Kidney (tissue), 14 donors: ENCODE data around the gene METTL27. TPM values are rescaled to one million over a fixed set of nuclear protein-coding genes. Genes with fewer than 3 reads are reported as not detected.

Source experiments
- DNase-seq, 5 donors: peaks; one replicate each; pipeline ENCODE4 v3.0.0-alpha.2; 2013 to 2020
- FAIRE-seq: peaks from 2 replicates; lab custom pipeline; 2012; peaks lifted over from hg19 to GRCh38; lab: Jason Lieb, UNC
- H3K27ac ChIP-seq, 2 donors: one replicate each; pipeline ENCODE4 v1.7.0; 2013; ENCODE audit warnings: low read depth in 2 of 2, low read length in 2 of 2, inconsistent platforms in 1 of 2
- H3K27me3 ChIP-seq: one replicate; pipeline ENCODE4 v1.7.1; 2013; ENCODE audit warnings: low read length, inconsistent platforms; ENCODE audit not compliant: control insufficient read depth, insufficient read depth
- H3K36me3 ChIP-seq, 3 donors: one replicate each; pipeline versions ENCODE4 v1.7.0 to v1.7.1; 2013; ENCODE audit warnings: low read length in 3 of 3, control low read depth in 1 of 3, inconsistent platforms in 1 of 3; ENCODE audit not compliant: insufficient read depth in 3 of 3, control insufficient read depth in 2 of 3
- H3K4me1 ChIP-seq, 3 donors: one replicate each; pipeline versions ENCODE4 v1.7.0 to v1.7.1; 2013; ENCODE audit warnings: low read length in 3 of 3, inconsistent platforms in 1 of 3, low read depth in 1 of 3; ENCODE audit not compliant: control insufficient read depth in 2 of 3, insufficient read depth in 2 of 3
- H3K4me3 ChIP-seq, 3 donors: one replicate each; pipeline versions ENCODE4 v1.7.0 to v1.8.1; 2013; ENCODE audit warnings: low read length in 3 of 3, control low read depth in 1 of 3, inconsistent platforms in 1 of 3
- H3K9ac ChIP-seq, 3 donors: one replicate each; pipeline versions ENCODE4 v1.7.0 to v1.7.1; 2013; ENCODE audit warnings: low read length in 3 of 3, control low read depth in 1 of 3, inconsistent platforms in 1 of 3
- H3K9me3 ChIP-seq, 3 donors: one replicate each; pipeline versions ENCODE4 v1.7.0 to v1.7.1; 2013; ENCODE audit warnings: low read length in 3 of 3, control low read depth in 1 of 3, inconsistent platforms in 1 of 3; ENCODE audit not compliant: control insufficient read depth in 2 of 3, insufficient read depth in 1 of 3
- intact Hi-C: fragments of 100-400 bp; cut with DNase I; formaldehyde crosslinking; loops from one replicate; pipeline ENCODE4 v1.11.1; 2022
- polyA plus RNA-seq: library from polyadenylated mRNA; stranded (reverse); fragments of 350-450 nt; fragmentation: Illumina TruSeq; extraction: RNeasy Lipid Tissue Mini Kit (QIAGEN cat#74804); gene quantifications from one replicate; pipeline ENCODE4 v1.2.3, GENCODE V29; 2014; ENCODE audit warnings: low read depth, low replicate concordance; ENCODE audit not compliant: insufficient read depth
- total RNA-seq: library from RNA; stranded (reverse); fragmentation: NEBNext Ultra II Directional; extraction: Animal tissue kit (Norgen Biotek cat#: 25700); gene quantifications from one replicate; pipeline ENCODE4 v1.2.1, GENCODE V29; 2021
- TF ChIP-seq, protein P1 (sequence below): IDR thresholded peaks from 3 replicates; pipeline ENCODE4 v1.5.1; 2012; ENCODE audit warnings: mild to moderate bottlenecking, moderate library complexity, borderline replicate concordance; ENCODE audit not compliant: insufficient read depth; ENCODE audit errors: extremely low read depth
- donor health status: control.
- donor health status: control.
- donor health status: control.
- donor health status: control.
- donor health status: control.
- donor health status: DM: yes; HTN: yes; CAD: no.
- donor health status: Normal renal cell carcinoma (clear cell type).

METTL27 gene
- total and polyA plus RNA-seq, 2 donors from 2014 or later = 12.9 to 19.3 TPM

DNA sequence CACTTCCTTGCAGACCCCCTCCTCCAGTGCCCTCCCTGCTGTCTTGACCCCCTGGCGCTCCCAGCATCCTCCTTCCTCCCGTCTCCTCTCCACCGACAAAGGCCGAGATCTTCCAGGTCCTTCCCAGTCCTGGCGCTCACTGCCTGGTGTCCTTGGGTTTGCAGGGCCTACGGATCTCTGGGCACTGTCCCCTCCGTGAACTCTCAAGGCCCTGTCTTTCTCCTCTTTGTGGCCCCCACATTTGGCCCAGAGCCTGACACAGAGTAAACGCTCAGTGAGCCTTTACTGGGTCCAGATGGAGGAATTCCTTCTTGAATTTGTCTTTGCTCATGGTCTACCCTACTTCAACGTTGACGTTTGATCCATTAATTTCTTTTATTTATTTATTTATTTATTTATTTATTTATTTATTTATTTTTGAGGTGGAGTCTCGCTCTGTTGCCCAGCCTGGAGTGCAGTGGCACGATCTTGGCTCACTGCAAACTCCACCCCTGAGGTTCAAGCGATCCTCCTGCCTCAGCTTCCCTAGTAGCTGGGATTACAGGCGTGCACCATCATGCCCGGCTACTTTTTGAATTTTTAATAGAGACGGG is 48.3 kb upstream of the METTL27 start:
- no peak overlapping the region for H3K4me3 ChIP-seq
- TF ChIP-seq, protein P1, sequence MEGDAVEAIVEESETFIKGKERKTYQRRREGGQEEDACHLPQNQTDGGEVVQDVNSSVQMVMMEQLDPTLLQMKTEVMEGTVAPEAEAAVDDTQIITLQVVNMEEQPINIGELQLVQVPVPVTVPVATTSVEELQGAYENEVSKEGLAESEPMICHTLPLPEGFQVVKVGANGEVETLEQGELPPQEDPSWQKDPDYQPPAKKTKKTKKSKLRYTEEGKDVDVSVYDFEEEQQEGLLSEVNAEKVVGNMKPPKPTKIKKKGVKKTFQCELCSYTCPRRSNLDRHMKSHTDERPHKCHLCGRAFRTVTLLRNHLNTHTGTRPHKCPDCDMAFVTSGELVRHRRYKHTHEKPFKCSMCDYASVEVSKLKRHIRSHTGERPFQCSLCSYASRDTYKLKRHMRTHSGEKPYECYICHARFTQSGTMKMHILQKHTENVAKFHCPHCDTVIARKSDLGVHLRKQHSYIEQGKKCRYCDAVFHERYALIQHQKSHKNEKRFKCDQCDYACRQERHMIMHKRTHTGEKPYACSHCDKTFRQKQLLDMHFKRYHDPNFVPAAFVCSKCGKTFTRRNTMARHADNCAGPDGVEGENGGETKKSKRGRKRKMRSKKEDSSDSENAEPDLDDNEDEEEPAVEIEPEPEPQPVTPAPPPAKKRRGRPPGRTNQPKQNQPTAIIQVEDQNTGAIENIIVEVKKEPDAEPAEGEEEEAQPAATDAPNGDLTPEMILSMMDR = no peak
- FAIRE-seq (no peak), DNase-seq (peak in 1 of 5 donors; percentile 54)
- no peak overlapping the region for H3K27ac ChIP-seq
- H3K27me3 ChIP-seq = no peaks in the 10 kb centered on the region
- H3K9me3 ChIP-seq = peaks cover 0 to under 1% (median 0%) of the 10 kb centered on the region in 3 donors
- H3K9ac ChIP-seq = no peak overlapping the region
- H3K4me1 ChIP-seq = peaks cover 0 to 3% (median 0%) of the 10 kb centered on the region in 3 donors
- intact Hi-C loops = no loop called here
- H3K36me3 ChIP-seq = no peaks in the 10 kb centered on the region

DNA sequence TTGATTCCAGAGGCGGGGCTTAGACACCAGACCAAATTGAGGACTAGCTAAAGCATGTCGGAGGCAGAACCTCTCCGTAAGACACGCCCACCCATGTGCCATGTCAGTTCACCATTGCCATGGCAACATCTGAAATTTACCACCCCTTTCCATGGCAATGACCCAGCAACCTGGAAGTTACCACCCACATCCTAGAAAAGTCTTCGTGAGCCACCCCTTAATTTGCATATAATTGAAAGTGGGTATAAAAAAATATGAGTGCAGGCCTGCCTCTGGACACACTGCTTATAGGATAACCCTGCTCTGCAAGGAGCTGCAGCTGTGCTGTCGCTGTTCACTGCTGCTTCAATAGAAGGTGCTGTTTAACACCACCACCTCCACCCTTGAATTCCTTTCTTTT is 46.6 kb upstream of the METTL27 start:
- H3K4me1 ChIP-seq = no peaks in the 10 kb centered on the region
- DNase-seq (peak in 1 of 5 donors; percentile 33), FAIRE-seq (no peak)
- H3K27me3 ChIP-seq = no peaks in the 10 kb centered on the region
- H3K9ac ChIP-seq = no peak overlapping the region
- H3K4me3 ChIP-seq = no peak overlapping the region
- intact Hi-C loops = no loop called here
- TF ChIP-seq, protein P1 = no peak
- no peak overlapping the region for H3K27ac ChIP-seq
- H3K36me3 ChIP-seq = no peaks in the 10 kb centered on the region
- no peaks in the 10 kb centered on the region for H3K9me3 ChIP-seq

DNA sequence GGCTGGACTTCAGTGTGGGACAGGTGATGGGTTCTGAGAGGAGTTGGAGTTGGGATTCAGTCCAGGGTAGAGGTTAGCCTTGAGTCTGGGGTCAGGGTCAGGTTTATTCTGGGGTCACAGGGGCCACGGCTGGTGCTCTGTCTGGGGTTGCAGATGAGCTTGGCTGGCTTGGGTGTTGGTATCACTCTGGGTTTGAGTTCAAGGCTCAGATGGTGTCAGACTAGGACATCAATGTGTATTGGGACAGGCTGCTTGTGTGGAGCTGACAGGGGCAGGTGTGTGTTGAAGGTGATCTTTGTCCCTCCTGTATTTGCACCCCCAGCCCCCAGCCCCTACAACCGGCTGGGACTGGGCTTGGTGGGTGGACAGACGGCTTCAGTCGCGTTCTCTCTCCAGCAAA is 45.4 kb upstream of the METTL27 start:
- no peak for FAIRE-seq

More for the DNA sequence above, 45.4 kb upstream of the METTL27 start:
- no peak for DNase-seq
- no peaks in the 10 kb centered on the region for H3K36me3 ChIP-seq
- H3K27me3 ChIP-seq = no peaks in the 10 kb centered on the region
- H3K9me3 ChIP-seq = no peaks in the 10 kb centered on the region
- H3K9ac ChIP-seq = no peak overlapping the region
- TF ChIP-seq, protein P1 = no peak
- H3K4me3 ChIP-seq = no peak overlapping the region
- no peak overlapping the region for H3K27ac ChIP-seq
- intact Hi-C loops = no loop called here
- H3K4me1 ChIP-seq = no peaks in the 10 kb centered on the region
